ENCODE data around the gene MARCHF11. TPM values are rescaled to one million over a fixed set of nuclear protein-coding genes. Genes with fewer than 3 reads are reported as not detected.

The MARCHF11 gene
- total RNA-seq, 1 donor from 2014 or later = not detected

- Histone ChIP-seq H3K36me3 (ENCODE audit: insufficient read depth, low read length) (no peaks in the 10 kb centered on the region), H3K9me3 (ENCODE audit: insufficient read depth, low read depth, low read length) (no peaks in the 10 kb centered on the region), H3K4me1 (ENCODE audit: insufficient read depth, low read length) (no peaks in the 10 kb centered on the region), H3K4me3 (ENCODE audit: insufficient read depth, low read depth, low read length) (no peak overlapping the region), H3K9ac (ENCODE audit: low read length) (no peak overlapping the region), H2AFZ (ENCODE audit: low read depth, low read length) (no peak overlapping the region), H3K27ac (ENCODE audit: low read depth, low read length) (no peak overlapping the region), H3K79me2 (ENCODE audit: insufficient read depth, low read length) (no peaks in the 10 kb centered on the region), H4K20me1 (ENCODE audit: insufficient read depth, low read length) (no peaks in the 10 kb centered on the region), H3K27me3 (ENCODE audit: insufficient read depth, low read length) (no peaks in the 10 kb centered on the region), H3K4me2 (ENCODE audit: low read length) (no peak overlapping the region)
- FAIRE-seq = no peak
- TF ChIP-seq EZH2 (IDR thresholded peaks at IDR 0.05; ENCODE audit: insufficient read depth, low read length) (no peak), CTCF (IDR thresholded peaks at IDR 0.05; ENCODE audit: insufficient read depth, low read depth, low read length) (no peak)
- Mint-ChIP-seq H3K27me3 (ENCODE audit: low read depth, unreplicated experiment) (peaks cover 2% of the 10 kb centered on the region), H3K27ac (ENCODE audit: unreplicated experiment) (no peak overlapping the region), H3K36me3 (ENCODE audit: low read depth, unreplicated experiment) (no peaks in the 10 kb centered on the region), H3K4me1 (ENCODE audit: low read depth, unreplicated experiment) (no peaks in the 10 kb centered on the region), H3K9me3 (ENCODE audit: unreplicated experiment) (no peaks in the 10 kb centered on the region), H3K4me3 (ENCODE audit: unreplicated experiment) (no peak overlapping the region)
- DNase-seq (ENCODE audit: low read depth) = no peak
Measured at GRCh38 chr5:16095612-16096011, 84.0 kb downstream of the MARCHF11 start.

- Histone ChIP-seq H4K20me1 (ENCODE audit: insufficient read depth, low read length) (no peaks in the 10 kb centered on the region), H3K9ac (ENCODE audit: low read length) (no peak overlapping the region), H3K79me2 (ENCODE audit: insufficient read depth, low read length) (no peaks in the 10 kb centered on the region), H3K4me1 (ENCODE audit: insufficient read depth, low read length) (no peaks in the 10 kb centered on the region), H3K9me3 (ENCODE audit: insufficient read depth, low read depth, low read length) (no peaks in the 10 kb centered on the region), H3K27ac (ENCODE audit: low read depth, low read length) (no peak overlapping the region), H3K27me3 (ENCODE audit: insufficient read depth, low read length) (no peaks in the 10 kb centered on the region), H2AFZ (ENCODE audit: low read depth, low read length) (no peak overlapping the region), H3K4me3 (ENCODE audit: insufficient read depth, low read depth, low read length) (no peak overlapping the region), H3K36me3 (ENCODE audit: insufficient read depth, low read length) (no peaks in the 10 kb centered on the region), H3K4me2 (ENCODE audit: low read length) (no peak overlapping the region)
- no peak overlapping the region for H3K27ac Mint-ChIP-seq (ENCODE audit: unreplicated experiment)
- H3K9me3 Mint-ChIP-seq (ENCODE audit: unreplicated experiment) = no peaks in the 10 kb centered on the region
- no peak overlapping the region for H3K4me3 Mint-ChIP-seq (ENCODE audit: unreplicated experiment)
- no peak for FAIRE-seq
- no peaks in the 10 kb centered on the region for H3K36me3 Mint-ChIP-seq (ENCODE audit: low read depth, unreplicated experiment)
- H3K4me1 Mint-ChIP-seq (ENCODE audit: low read depth, unreplicated experiment) = no peaks in the 10 kb centered on the region
- DNase-seq (ENCODE audit: low read depth) = no peak
- TF ChIP-seq EZH2 (IDR thresholded peaks at IDR 0.05; ENCODE audit: insufficient read depth, low read length) (no peak), CTCF (IDR thresholded peaks at IDR 0.05; ENCODE audit: insufficient read depth, low read depth, low read length) (no peak)
- no peaks in the 10 kb centered on the region for H3K27me3 Mint-ChIP-seq (ENCODE audit: low read depth, unreplicated experiment)
Measured at GRCh38 chr5:16090270-16090669, 89.3 kb downstream of the MARCHF11 start.

- no peaks in the 10 kb centered on the region for H3K79me2 ChIP-seq (ENCODE audit: insufficient read depth, low read length)
- no peak overlapping the region for H2AFZ ChIP-seq (ENCODE audit: low read depth, low read length)
- no peaks in the 10 kb centered on the region for H3K36me3 ChIP-seq (ENCODE audit: insufficient read depth, low read length)
- H4K20me1 ChIP-seq (ENCODE audit: insufficient read depth, low read length) = no peaks in the 10 kb centered on the region
- H3K27ac ChIP-seq (ENCODE audit: low read depth, low read length) = no peak overlapping the region
- H3K4me2 ChIP-seq (ENCODE audit: low read length) = no peak overlapping the region
- FAIRE-seq (no peak), DNase-seq (ENCODE audit: low read depth) (no peak)
- H3K9me3 ChIP-seq (ENCODE audit: insufficient read depth, low read depth, low read length) = peaks cover 4% of the 10 kb centered on the region
- H3K9ac ChIP-seq (ENCODE audit: low read length) = no peak overlapping the region
- Mint-ChIP-seq H3K4me3 (ENCODE audit: unreplicated experiment) (no peak overlapping the region), H3K9me3 (ENCODE audit: unreplicated experiment) (peaks cover 4% of the 10 kb centered on the region), H3K27ac (ENCODE audit: unreplicated experiment) (no peak overlapping the region), H3K4me1 (ENCODE audit: low read depth, unreplicated experiment) (peaks cover 10% of the 10 kb centered on the region), H3K36me3 (ENCODE audit: low read depth, unreplicated experiment) (no peaks in the 10 kb centered on the region), H3K27me3 (ENCODE audit: low read depth, unreplicated experiment) (peaks cover 2% of the 10 kb centered on the region)
- no peak overlapping the region for H3K4me3 ChIP-seq (ENCODE audit: insufficient read depth, low read depth, low read length)
- H3K27me3 ChIP-seq (ENCODE audit: insufficient read depth, low read length) = no peaks in the 10 kb centered on the region
- no peaks in the 10 kb centered on the region for H3K4me1 ChIP-seq (ENCODE audit: insufficient read depth, low read length)
- TF ChIP-seq EZH2 (IDR thresholded peaks at IDR 0.05; ENCODE audit: insufficient read depth, low read length) (no peak), CTCF (IDR thresholded peaks at IDR 0.05; ENCODE audit: insufficient read depth, low read depth, low read length) (no peak)
Measured at GRCh38 chr5:16082982-16083381, 96.6 kb downstream of the MARCHF11 start.

All from astrocyte (in vitro differentiated cells and primary cell).